Right lobe of liver (tissue), 6 donors: ENCODE data around the gene PDGFA. TPM values are rescaled to one million over a fixed set of nuclear protein-coding genes. Genes with fewer than 3 reads are reported as not detected.

Source experiments
- ATAC-seq, 4 donors: fragments of 200-7000 bp; cut with Tn5 transposase; one replicate each; pipeline ENCODE4 v1.9.1; 2020; ENCODE audit warnings: mild to moderate bottlenecking in 4 of 4, moderate library complexity in 4 of 4
- DNase-seq, 3 donors: peaks; one replicate each; pipeline ENCODE4 v3.0.0-alpha.2; 2020
- H3K27ac ChIP-seq, 3 donors: fragments of 200-600 bp; one replicate each; pipeline ENCODE4 v1.8.0; 2022
- H3K27me3 ChIP-seq, 2 donors: fragments of 200-600 bp; one replicate each; pipeline ENCODE4 v1.8.0; 2022
- H3K36me3 ChIP-seq, 4 donors: fragments of 200-600 bp; sonication (generic) in 1 of 4; one replicate each; pipeline versions ENCODE4 v1.5.1 to v1.8.0; 2017 to 2022; ENCODE audit warnings: control low read depth in 1 of 4
- H3K4me1 ChIP-seq, 4 donors: fragments of 200-600 bp; sonication (generic) in 1 of 4; one replicate each; pipeline versions ENCODE4 v1.5.1 to v1.8.0; 2017 to 2022; ENCODE audit warnings: control low read depth in 1 of 4
- H3K4me3 ChIP-seq, 3 donors: fragments of 200-600 bp; one replicate each; pipeline ENCODE4 v1.8.0; 2022
- H3K9me3 ChIP-seq, 4 donors: fragments of 200-600 bp; sonication (generic) in 1 of 4; one replicate each; pipeline versions ENCODE4 v1.5.1 to v1.8.0; 2017 to 2022; ENCODE audit warnings: control low read depth in 1 of 4
- POLR2A ChIP-seq: fragments of 450-650 bp; IDR thresholded peaks from one replicate; pipeline ENCODE4 v1.6.1; 2017; ENCODE audit warnings: antibody characterized with exemption, mild to moderate bottlenecking
- WGBS: methylation state at CpG from one replicate; pipeline ENCODE4 v1.1.6; 2018; ENCODE audit warnings: low coverage, low lambda C conversion rate; ENCODE audit not compliant: insufficient coverage; ENCODE audit errors: missing lambda C conversion rate; 5-methylcytosine and 5-hydroxymethylcytosine counted together
- intact Hi-C, 2 donors: fragments of 100-400 bp; cut with DNase I; formaldehyde crosslinking; loops; one replicate each; pipeline versions ENCODE4 v1.11.2 to v1.14.1; 2022
- total RNA-seq, 6 experiments: library from RNA; depleted of rRNA in 2 of 6; stranded (reverse); fragments of >200 nt in 2 of 6; fragmentation: NEBNext Ultra II Directional in 3 of 6; extraction: Animal tissue kit (Norgen Biotek cat#: 25700) in 3 of 6; gene quantifications; one replicate each; pipeline versions ENCODE4 v1.1.0 to v1.2.4, GENCODE V29; 2016 to 2023
- TF ChIP-seq, protein P1 (sequence below), 4 donors: fragments of 200-600 bp in 3 of 4; fragments of 450-650 bp in 1 of 4; IDR thresholded peaks; one replicate each; pipeline versions ENCODE4 v1.5.1 to v1.8.0; 2016 to 2022; ENCODE audit warnings: antibody characterized with exemption in 4 of 4, mild to moderate bottlenecking in 2 of 4
- donor health status: DM: no; HTN: yes; CAD: no.
- donor health status: DM: no; HTN: no; CAD: no.
- donor health status: DM: no; HTN: no; CAD: no.
- donor health status: DM: no; HTN: yes; CAD: no.
- donor health status: DM: no; HTN: yes; CAD: no.

PDGFA gene
- total RNA-seq, 6 experiments from 2014 or later: 2.3 to 20.9 (median 8.4) TPM

DNA sequence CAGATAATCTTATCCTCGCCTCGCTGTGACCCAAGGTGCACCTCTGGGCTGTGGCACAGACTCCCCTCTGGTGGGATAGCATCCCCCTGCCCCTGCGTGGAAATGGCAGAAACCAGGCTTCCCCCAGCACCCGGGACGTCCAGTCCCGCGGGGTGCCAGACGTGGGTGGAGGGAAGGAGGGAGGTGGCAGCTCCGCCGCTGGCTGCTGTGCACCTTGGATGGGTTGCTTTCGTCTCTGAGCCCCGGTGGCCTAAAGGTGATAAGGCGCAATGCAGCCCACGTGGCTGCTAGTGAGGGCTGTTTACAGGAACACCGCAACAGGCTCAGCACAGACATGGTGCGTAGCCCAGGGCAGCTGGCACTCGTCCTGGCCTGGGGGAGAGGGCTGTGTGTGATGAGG is 13.6 kb upstream of the PDGFA start:
- no peaks in the 10 kb centered on the region for H3K4me1 ChIP-seq
- no peak overlapping the region for H3K4me3 ChIP-seq
- no peak overlapping the region for H3K27ac ChIP-seq
- intact Hi-C loops: no loop called here
- H3K9me3 ChIP-seq: no peaks in the 10 kb centered on the region
- no peaks in the 10 kb centered on the region for H3K36me3 ChIP-seq
- TF ChIP-seq, protein P1, sequence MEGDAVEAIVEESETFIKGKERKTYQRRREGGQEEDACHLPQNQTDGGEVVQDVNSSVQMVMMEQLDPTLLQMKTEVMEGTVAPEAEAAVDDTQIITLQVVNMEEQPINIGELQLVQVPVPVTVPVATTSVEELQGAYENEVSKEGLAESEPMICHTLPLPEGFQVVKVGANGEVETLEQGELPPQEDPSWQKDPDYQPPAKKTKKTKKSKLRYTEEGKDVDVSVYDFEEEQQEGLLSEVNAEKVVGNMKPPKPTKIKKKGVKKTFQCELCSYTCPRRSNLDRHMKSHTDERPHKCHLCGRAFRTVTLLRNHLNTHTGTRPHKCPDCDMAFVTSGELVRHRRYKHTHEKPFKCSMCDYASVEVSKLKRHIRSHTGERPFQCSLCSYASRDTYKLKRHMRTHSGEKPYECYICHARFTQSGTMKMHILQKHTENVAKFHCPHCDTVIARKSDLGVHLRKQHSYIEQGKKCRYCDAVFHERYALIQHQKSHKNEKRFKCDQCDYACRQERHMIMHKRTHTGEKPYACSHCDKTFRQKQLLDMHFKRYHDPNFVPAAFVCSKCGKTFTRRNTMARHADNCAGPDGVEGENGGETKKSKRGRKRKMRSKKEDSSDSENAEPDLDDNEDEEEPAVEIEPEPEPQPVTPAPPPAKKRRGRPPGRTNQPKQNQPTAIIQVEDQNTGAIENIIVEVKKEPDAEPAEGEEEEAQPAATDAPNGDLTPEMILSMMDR (IDR thresholded peaks at IDR 0.05): no peak
- TF ChIP-seq POLR2A: no peak
- ATAC-seq (no peak), DNase-seq (no peak)
- 100% methylated on average over 1 of the region's 17 CpGs for WGBS
- H3K27me3 ChIP-seq: no peaks in the 10 kb centered on the region

DNA sequence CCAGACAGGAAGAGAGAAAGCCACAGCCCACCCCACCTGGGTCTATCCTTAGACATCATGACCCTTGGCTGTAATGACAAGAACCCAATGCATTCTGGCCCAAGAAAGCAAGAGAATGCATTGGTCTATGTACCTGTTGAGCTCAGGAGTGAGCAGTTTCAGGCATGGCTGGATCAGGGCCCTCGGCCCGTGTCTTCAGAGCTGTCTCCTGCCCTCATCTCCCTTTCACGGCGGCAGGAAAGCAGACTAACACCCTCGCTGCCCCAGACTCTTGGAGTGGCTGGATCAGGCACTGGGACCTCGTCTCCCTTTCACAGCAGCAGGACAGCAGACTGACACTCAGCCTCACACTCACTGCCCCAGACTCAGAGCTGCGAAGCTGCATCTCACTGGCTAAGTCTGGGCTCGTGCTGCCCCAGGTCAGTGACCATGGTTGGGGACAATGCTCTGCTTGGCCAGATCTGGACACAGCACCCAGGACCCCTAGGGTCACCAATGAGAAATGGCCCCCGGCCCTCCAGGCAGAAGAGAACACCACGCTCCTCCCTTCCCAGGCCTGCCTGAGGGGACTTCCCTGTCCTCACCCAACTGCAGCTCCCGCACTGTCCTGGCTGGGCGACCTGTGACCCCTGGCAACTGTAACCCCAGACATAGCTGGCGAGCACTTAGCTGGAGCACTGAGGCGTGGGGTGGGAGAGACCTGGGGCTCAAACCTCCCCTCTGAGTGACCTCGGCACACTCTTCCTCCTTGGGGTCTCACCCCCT is 12.9 kb upstream of the PDGFA start:
- Histone ChIP-seq H3K9me3 (no peaks in the 10 kb centered on the region), H3K27ac (no peak overlapping the region), H3K4me1 (no peaks in the 10 kb centered on the region), H3K27me3 (no peaks in the 10 kb centered on the region), H3K4me3 (no peak overlapping the region), H3K36me3 (no peaks in the 10 kb centered on the region)
- intact Hi-C loops: no loop called here
- ATAC-seq (peak in 1 of 4 donors; percentile 30), DNase-seq (no peak)
- 100% methylated on average over 2 of the region's 15 CpGs for WGBS
- TF ChIP-seq, protein P1 (IDR thresholded peaks at IDR 0.05): no peak
- no peak for TF ChIP-seq POLR2A

GRCh38 chr7:531777-532176 is 12.1 kb upstream of the PDGFA start:
- ATAC-seq (no peak), DNase-seq (no peak)
- 58% methylated on average over 9 of the region's 10 CpGs for WGBS
- Histone ChIP-seq H3K4me1 (no peaks in the 10 kb centered on the region), H3K9me3 (no peaks in the 10 kb centered on the region), H3K36me3 (no peaks in the 10 kb centered on the region), H3K27ac (no peak overlapping the region), H3K4me3 (no peak overlapping the region), H3K27me3 (no peaks in the 10 kb centered on the region)
- intact Hi-C loops: no loop called here
- TF ChIP-seq, protein P1 (IDR thresholded peaks at IDR 0.05): no peak
- no peak for TF ChIP-seq POLR2A

DNA sequence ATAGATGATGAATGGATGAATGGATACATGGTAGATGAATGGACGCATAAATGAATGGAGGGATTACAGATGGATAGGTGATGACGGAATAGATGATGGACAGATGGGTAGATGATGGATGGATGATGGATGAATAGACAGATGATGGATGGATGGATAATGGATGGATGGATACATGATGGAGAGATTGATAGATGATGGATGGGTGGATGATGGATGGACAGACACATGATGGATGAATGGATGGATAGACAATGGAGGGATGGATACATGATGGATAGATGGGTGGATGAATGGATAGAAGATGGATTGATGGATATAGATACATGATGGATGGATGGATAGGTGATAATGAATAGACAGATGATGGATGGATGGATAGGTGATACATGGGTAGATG is 8.8 kb upstream of the PDGFA start:
- intact Hi-C loops: no loop called here
- ATAC-seq: no peak
- 67% methylated on average over 2 of the region's 2 CpGs for WGBS

More for the DNA sequence above, 8.8 kb upstream of the PDGFA start:
- Histone ChIP-seq H3K4me1 (no peaks in the 10 kb centered on the region), H3K27ac (no peak overlapping the region), H3K27me3 (no peaks in the 10 kb centered on the region), H3K36me3 (no peaks in the 10 kb centered on the region), H3K9me3 (no peaks in the 10 kb centered on the region), H3K4me3 (no peak overlapping the region)
- TF ChIP-seq, protein P1 (IDR thresholded peaks at IDR 0.05): no peak
- TF ChIP-seq POLR2A: no peak
- DNase-seq: no peak
